ENCODE measurements around the gene ZDHHC23. TPM values are rescaled to one million over a fixed set of nuclear protein-coding genes. Genes with fewer than 3 reads are reported as not detected.

Gene ZDHHC23
- total RNA-seq, 2 experiments from 2014 or later = 4.5 to 5.1 TPM

DNA sequence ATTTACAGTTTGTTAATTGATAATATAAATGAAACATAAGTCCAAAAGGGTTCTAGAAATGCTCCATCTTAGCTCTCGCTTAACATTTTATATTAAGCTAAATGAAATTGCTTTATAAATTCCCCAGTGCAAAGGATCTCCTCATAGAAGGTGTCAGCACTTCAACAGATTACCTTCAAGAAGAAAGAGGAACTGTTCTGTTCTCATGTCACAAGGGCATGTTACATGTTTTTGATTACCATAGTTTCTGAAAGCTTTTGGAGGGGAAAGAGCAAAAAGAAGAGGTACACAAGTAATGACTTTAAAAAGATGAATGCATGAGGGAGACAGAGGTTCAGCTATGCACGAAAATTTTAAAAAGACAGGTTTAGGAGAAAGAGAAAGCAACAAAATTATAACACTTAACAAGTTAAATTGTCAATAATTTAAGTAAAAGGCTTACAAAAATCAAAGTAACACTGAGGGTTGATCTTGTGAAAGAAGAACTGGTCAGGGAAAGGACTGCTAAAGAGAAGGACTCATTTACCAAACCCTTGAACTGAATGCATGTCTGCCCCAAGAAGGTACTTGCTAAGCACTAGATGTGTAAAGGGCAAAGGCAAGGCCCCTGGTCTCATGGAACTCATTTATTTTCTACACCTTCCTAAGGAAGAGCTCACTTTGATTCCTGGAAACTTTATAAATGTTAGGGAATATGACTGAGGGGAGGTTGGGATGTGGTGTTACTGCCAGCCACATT lies 63.4 kb downstream of the ZDHHC23 start:
- no peak for ATAC-seq
- ChIA-PET CTCF (interaction anchor here (1.0 kb wide), 1 partner anchor 172 kb away, joined by 3 read pairs; the partner anchor contains the start of gene GRAMD1C), POLR2A (no interaction called here)
- H3K27ac Mint-ChIP-seq = no peak overlapping the region
- H3K27me3 Mint-ChIP-seq = no peaks in the 10 kb centered on the region
- no peaks in the 10 kb centered on the region for H3K4me1 Mint-ChIP-seq
- intact Hi-C loops (cut with DNase I, micrococcal nuclease) = no loop called here
- no peaks in the 10 kb centered on the region for H3K36me3 Mint-ChIP-seq (ENCODE audit: low read depth)
- no peaks in the 10 kb centered on the region for H3K9me3 Mint-ChIP-seq (ENCODE audit: low read depth)
- no peak for DNase-seq
- H3K4me3 Mint-ChIP-seq = no peak overlapping the region

Other genes with a start within 250 kb of the ZDHHC23 start
- gene NAA50, start 201.8 kb upstream of the ZDHHC23 start, total RNA-seq = 100 to 1,000 TPM in 1 of 2 experiments, 10 to 100 TPM in 1; 97.1 to 122 TPM
- 10 to 100 TPM; 45.2 to 48.3 TPM for gene ATP6V1A, start 201.0 kb upstream of the ZDHHC23 start, total RNA-seq
- under 1 TPM; 0.87 to 0.97 TPM for gene GRAMD1C, start 109.2 kb upstream of the ZDHHC23 start, total RNA-seq
- gene CCDC191, start 108.5 kb downstream of the ZDHHC23 start, total RNA-seq = 1 to 10 TPM; 2.2 to 2.4 TPM
- 10 to 100 TPM; 31.3 to 47.0 TPM for gene QTRT2, start 108.7 kb downstream of the ZDHHC23 start, total RNA-seq
- gene DRD3, start 231.0 kb downstream of the ZDHHC23 start, total RNA-seq = not detected

Measured in activated CD4-positive, alpha-beta T cell treated with anti-CD3 and anti-CD28 coated beads for 36 hours (primary cell).